RWPE1 (cell line): ENCODE data around the gene MAPKAPK2.

Experiments
- CTCF ChIA-PET: fragments of 350-600 bp; sonication (Branson Sonifier 250); formaldehyde crosslinking; extraction: SDS; loops from one replicate; lab custom pipeline; 2021; lab: Yijun Ruan, JAX
- POLR2A ChIA-PET: fragments of 400-600 bp; formaldehyde crosslinking; extraction: SDS; loops from one replicate; lab custom pipeline; 2020; ENCODE audit warnings: antibody characterized with exemption; ENCODE audit not compliant: low non-redundant PET; lab: Yijun Ruan, JAX
- DNase-seq: peaks from one replicate; pipeline ENCODE4 v3.0.0; 2012; ENCODE audit warnings: low spot score
- H3K27ac ChIP-seq: fragments of 450-650 bp; 2 replicates; pipeline ENCODE4 v1.5.1; 2017
- CTCF ChIP-seq: fragments of 450-650 bp; conservative IDR thresholded peaks from 2 replicates; pipeline ENCODE4 v1.5.1; 2017; ENCODE audit warnings: low read depth, mild to moderate bottlenecking

MAPKAPK2 gene

GRCh38 chr1:206706298-206706791 is 21.6 kb downstream of the MAPKAPK2 start:
- CTCF ChIA-PET = interaction anchor here (0.6 to 2.3 kb wide), 5 partner anchors 17 to 654 kb away, joined by 3 to 8 read pairs (median 4); no protein-coding TSS in a partner anchor
- POLR2A ChIA-PET = interaction anchor here (0.5 kb wide), 1 partner anchor 17 kb away, joined by 3 read pairs; no protein-coding TSS in a partner anchor
- TF ChIP-seq CTCF = no peak
- no peak for DNase-seq
- H3K27ac ChIP-seq = no peak overlapping the region

GRCh38 chr1:206706806-206707366 is 22.2 kb downstream of the MAPKAPK2 start:
- ChIA-PET CTCF (interaction anchor here (0.9 to 2.3 kb wide), 2 partner anchors 17 to 217 kb away, joined by 3 to 8 read pairs; no protein-coding TSS in a partner anchor), POLR2A (no interaction called here)
- no peak overlapping the region for H3K27ac ChIP-seq
- no peak for DNase-seq
- TF ChIP-seq CTCF = no peak

GRCh38 chr1:206708058-206708457 is 23.4 kb downstream of the MAPKAPK2 start:
- POLR2A ChIA-PET = no interaction called here
- peak overlapping the region; percentile 49 for H3K27ac ChIP-seq
- CTCF ChIA-PET = no interaction called here
- no peak for DNase-seq
- TF ChIP-seq CTCF = no peak

GRCh38 chr1:206708882-206709281 is 24.2 kb downstream of the MAPKAPK2 start:
- DNase-seq = no peak
- POLR2A ChIA-PET = interaction anchor here (0.8 kb wide), 1 partner anchor 25 kb away, joined by 4 read pairs; no protein-coding TSS in a partner anchor
- CTCF ChIA-PET = interaction anchor here (0.6 to 1.0 kb wide), 2 partner anchors 26 to 173 kb away, joined by 3 to 4 read pairs; no protein-coding TSS in a partner anchor
- TF ChIP-seq CTCF = no peak
- H3K27ac ChIP-seq = no peak overlapping the region

GRCh38 chr1:206709322-206709721 is 24.6 kb downstream of the MAPKAPK2 start:
- H3K27ac ChIP-seq = no peak overlapping the region
- no peak for TF ChIP-seq CTCF
- ChIA-PET CTCF (interaction anchor here (0.6 to 1.0 kb wide), 3 partner anchors 25 to 174 kb away, joined by 3 to 4 read pairs (median 3); no protein-coding TSS in a partner anchor), POLR2A (interaction anchor here (0.8 kb wide), 1 partner anchor 25 kb away, joined by 4 read pairs; no protein-coding TSS in a partner anchor)
- no peak for DNase-seq

- ChIA-PET POLR2A (interaction anchor here (0.8 kb wide), 1 partner anchor 24 kb away, joined by 4 read pairs; no protein-coding TSS in a partner anchor), CTCF (interaction anchor here (0.6 to 1.0 kb wide), 2 partner anchors 24 to 51 kb away, joined by 3 to 4 read pairs; no protein-coding TSS in a partner anchor)
- TF ChIP-seq CTCF = no peak
- peak; percentile 73 for DNase-seq
- no peak overlapping the region for H3K27ac ChIP-seq
These were observed 25.2 kb downstream of the MAPKAPK2 start for GRCh38 chr1:206709772-206710459.
